Medulla oblongata (tissue), 1 donor: ENCODE data around the gene ZIC2.
"Not testable (repeated sequence)": the region's sequence is repeated elsewhere in the genome, so short reads cannot be mapped to it uniquely, and the experiment has no call there.

Experiments used
- DNase-seq: peaks from one replicate; pipeline ENCODE4 v3.0.0-alpha.2; 2015; ENCODE audit errors: extremely low spot score

ZIC2 gene

DNA sequence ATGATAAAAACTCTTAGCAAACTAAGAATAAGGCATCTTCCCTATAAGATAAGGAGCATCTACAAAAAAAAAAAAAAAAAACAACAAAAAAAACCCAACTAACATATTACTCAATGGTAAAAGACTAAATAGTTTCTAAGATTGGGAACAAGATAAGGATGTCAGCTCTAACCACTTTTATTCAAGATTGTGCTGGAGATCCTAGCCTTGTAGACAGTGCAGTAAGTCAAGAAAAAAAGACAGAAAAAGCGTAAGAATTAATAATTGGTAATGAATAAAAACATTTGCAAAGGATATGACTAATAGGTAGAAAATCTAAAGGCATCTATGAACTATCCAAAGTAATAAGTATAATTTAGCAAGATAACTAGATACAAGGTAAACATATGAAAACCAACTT, 33.0 kb downstream of the ZIC2 start:
- no peak for DNase-seq

DNA sequence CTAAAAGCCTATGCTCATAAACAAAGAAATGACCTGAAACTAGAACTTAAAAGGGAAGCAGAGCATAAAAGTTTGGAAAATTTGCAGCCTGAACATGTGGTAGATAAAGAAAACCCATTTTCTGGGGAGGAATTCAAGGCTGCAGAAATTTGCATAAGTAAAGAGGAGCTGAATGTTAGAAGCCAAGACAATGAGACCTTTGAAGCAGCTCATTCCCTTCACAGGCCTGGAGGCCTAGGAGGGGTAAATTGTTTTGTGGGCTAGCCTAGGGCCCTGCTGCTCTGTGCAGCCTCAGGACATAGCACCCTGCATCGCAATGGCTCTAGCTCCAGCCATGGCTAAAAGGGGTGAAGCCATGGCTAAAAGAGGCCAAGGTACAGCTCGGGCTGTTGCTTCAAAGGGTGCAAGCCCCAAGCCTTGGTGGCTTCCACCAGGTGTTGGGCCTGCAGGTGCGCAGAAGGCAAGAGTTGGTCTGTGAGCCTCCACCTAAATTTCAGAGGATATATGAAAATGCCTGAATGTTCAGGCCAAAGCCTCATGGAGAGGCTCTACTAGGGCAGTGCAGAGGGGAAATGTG, 38.3 kb downstream of the ZIC2 start:
- DNase-seq: no peak

DNA sequence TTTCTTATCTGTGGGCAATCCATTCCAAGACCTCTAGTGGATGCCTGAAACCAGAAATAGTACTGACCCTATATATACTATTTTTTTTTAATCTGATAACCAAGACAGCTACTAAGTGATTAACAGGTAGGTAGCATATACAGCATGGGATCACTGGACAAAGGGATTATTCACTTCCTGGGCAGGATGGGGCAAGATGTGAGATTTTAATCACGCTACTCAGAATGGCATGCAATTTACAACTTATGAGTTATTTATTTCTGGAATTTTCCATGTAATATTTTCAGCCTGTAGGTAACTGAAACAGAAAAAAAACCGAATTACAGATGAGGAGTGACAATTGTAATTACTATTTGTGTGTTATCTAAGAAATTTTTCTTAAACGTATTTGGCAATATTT, 41.2 kb downstream of the ZIC2 start:
- no peak for DNase-seq

DNA sequence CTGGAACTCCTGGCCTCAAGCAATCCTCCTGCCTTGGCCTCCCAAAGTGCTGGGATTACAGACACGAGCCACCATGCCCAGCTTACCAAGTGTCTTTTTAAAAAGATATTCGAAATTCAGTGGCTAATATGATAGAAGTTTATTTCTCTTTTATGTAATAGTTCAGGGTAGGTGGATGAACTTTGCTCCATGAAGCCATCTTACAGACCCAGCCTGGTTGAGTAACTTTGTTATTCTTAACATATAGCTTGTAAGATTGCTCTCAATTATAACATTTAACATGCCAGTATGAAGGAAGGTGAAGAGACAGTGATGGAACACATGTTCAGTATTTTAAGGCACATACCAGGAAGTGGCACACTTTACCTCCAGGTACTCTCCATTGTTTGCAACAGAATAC, 42.4 kb downstream of the ZIC2 start:
- DNase-seq: no peak

DNA sequence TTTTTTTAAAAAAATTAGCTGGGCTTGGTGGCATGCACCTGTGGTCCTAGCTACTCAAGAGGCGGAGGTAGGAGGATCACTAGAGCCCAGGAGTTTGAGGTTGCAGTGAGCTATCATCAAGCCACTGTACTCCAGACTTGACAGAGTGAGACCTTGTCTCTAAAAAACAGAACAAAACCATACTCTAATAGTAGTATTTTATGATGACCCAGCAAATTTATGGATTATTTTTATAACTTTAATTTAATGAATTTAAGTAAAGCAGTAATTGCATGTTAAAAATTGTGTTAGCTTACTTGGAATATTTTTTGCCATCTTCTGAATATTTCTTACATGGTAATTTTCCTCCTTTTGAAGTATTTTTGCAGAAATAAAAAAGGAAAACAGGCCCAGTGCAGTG, 48.3 kb downstream of the ZIC2 start:
- DNase-seq: no peak

DNA sequence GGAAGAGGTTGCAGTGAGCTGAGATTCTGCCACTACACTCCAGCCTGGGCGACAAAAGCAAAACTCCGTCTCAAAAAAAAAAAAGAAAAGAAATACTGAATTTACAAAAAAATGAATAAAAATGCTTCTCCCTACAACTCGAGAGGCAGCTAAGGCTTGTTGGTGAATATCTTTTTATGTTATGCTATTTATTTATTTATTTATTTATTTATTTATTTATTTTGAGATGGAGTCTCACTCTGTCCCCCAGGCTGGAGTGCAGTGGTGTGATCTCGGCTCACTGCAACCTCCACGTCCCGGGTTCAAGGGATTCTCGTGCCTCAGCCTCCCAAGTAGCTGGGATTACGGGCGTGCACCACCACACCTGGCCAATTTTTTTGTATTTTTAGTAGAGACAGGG, 51.1 kb downstream of the ZIC2 start:
- not testable (repeated sequence) for DNase-seq

DNA sequence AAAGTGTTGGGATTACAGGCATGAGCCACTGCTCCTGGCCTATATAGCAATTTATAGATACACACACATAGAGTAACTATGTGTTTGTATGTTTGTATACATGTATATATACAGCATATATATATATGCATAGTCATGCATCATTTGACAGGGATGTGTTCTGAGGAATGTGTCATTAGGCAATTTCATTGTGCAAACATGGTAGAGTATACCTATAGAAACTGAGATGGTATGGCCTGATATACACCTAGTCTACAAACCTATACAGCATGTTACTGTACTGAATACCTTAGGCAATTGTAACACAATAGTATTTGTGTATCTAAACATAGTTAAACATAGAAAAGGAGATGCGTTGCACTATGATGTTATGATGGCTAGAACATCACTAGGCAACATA, 54.4 kb downstream of the ZIC2 start:
- DNase-seq: no peak
